Measurements from ENCODE around the gene PROCR.
"Not testable (repeated sequence)": the region's sequence is repeated elsewhere in the genome, so short reads cannot be mapped to it uniquely, and the experiment has no call there.

PROCR gene

DNA sequence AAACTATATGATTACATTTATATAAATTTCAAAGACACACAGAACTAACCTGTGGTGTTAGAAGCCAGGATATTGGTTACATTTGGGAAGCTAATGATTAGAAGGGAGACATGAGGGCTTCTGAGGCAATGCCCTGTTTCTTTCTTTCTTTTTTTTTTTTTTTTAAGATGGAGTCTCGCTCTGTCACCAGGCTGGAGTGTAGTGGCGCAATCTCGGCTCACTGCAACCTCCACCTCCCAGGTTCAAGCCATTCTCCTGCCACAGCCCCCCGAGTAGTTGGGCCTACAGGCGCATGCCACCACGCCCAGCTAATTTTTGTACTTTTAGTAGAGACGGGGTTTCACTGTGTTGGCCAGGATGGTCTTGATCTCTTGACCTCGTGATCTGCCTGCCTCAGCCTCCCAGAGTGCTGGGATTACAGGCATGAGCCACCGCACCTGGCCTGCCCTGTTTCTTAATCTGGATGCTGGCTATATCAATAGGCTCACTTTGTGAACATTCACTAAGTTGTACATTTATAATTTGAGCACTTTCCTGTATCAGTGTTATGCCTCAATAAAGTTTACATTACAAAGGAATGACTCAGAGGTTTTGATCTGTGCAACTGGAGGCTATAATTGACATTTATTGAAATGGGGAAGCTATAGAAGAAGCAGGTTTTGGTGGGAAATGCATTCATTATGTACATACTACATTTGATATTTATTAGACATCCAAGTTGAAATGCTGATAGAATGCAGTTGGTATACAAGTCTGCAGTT, 21.3 kb downstream of the PROCR start:
- DNase-seq, result not testable (repeated sequence)

DNA sequence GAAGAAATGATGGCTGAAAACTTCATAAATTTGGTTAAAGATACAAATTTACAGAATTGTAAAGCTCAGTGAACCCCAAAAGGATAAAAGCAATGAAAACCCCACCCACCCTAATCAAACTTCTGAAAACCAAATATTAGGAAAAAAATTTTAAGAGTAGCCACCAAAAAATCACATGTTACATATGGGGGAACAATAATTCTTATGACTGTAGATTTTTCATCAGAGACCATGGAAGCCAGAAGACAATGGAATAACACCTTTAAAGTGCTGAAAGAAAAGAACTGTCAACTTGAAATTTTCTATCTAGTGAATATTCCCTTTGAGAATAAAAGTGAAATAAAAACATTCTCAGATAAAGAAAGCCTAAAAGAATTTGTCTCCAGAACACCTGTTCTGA, 24.4 kb downstream of the PROCR start:
- no peak for DNase-seq

- DNase-seq, result no peak
These were observed 27.9 kb downstream of the PROCR start for GRCh38 chr20:35199740-35200139.

DNA sequence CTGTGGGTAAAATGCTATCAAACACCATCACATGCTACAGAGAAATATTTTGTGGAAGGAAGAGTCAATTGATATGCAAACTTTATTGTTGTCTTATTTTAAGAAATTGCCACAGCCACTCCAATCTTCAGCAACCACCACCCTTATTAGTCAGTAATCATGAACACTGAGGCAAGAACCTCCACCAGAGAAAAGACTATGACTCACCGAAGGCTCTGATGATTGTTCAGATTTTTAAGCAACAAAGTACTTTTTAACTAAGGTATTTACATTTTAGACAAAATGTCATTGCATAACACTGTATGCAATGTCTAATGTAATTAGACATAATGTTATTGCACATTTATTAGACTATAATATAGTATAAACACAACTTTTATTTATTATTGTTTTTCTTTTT, 28.4 kb downstream of the PROCR start:
- no peak for DNase-seq

DNA sequence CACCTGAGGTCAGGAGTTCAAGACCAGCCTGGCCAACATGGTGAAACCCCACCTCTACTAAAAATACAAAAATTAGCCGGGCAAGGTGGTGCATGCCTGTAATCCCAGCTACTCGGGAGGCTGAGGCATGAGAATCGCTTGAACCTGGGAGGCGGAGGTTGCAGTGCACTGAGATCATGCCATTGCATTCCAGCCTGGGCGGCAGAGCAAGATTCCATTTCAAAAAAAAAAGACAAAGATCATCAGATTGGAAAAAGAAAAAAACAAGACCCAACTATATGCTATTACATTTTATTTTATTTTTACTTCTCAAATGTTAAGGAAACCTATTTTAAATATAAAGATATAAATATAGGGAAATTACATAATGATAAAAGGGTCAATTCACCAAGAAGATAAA, 29.6 kb downstream of the PROCR start:
- not testable (repeated sequence) for DNase-seq

DNA sequence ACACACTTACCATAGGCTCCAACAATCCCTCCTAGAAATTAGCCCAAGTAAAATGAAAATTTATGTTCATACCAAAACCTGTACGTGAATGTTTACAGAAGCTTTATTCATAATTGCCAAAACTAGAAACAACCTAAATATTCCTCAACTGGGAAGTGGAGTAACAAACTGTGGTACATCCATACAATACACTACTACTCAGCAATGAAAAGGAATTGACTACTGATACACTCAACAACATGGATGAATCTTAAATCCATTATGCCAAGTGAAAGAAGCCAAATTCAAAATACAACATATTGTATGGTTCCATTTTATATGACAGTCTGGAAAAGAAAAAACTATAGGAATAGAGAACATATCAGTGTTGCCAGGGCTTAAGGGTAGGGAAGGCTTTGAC, 34.9 kb downstream of the PROCR start:
- no peak for DNase-seq

- peak; percentile 59 for DNase-seq
These were observed 36.2 kb downstream of the PROCR start for GRCh38 chr20:35207950-35208611.

GRCh38 chr20:35215066-35215956, 43.4 kb downstream of the PROCR start:
- no peak for DNase-seq

- no peak for DNase-seq
These were observed 44.7 kb downstream of the PROCR start for GRCh38 chr20:35216541-35216940.

DNA sequence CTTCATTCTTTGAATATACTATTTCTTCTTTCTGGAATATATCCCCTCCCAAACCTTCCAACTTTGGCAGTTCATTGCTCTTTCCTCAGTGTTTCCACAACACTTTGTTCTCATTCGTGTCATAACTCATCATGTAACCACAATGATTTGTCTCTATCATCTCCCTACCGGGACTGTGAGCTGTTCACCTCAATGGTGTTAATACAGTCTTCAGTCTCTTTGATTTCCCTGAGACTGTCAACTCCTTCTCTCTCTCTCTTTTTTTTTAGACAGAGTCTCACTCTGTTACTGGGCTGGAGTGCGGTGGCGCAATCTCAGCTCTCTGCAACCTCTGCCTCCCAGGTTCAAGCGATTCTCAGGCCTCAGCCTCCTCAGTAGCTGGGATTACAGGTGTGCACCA, 52.1 kb downstream of the PROCR start:
- DNase-seq, result no peak

GRCh38 chr20:35224536-35224935, 52.7 kb downstream of the PROCR start:
- no peak for DNase-seq

- DNase-seq, result no peak
These were observed 53.6 kb downstream of the PROCR start for GRCh38 chr20:35225319-35226125.

DNA sequence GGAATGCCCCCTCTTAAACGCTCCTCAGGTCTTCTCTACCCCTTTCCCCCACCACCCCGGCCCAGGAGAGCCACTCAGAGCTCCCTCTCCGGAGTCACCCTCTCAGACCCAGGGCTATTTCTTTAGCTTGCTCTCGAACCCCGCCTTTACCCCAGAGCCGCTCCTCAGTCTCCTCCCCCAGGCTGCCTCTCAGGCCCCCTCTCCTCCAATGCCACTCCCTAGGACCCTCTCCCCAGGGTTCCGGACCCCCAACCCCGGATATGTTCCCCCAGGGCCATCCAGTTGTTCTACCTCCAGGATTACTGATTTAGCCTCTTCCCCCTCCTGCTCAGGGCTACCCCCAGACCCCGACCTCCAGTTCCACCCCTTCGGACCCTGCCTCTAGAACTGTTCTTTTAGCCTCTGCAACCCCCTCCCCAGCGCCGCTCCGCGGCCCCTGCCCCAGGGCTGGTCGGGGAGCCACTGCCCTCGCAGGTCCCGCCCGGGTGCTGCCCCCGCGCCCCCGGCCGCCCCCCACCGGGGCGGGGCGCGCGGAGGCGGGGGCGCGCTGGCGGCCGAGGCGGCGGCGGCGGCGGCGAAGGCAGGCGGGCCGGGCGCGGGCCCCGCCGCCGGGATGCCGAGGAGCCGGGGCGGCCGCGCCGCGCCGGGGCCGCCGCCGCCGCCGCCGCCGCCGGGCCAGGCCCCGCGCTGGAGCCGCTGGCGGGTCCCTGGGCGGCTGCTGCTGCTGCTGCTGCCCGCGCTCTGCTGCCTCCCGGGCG, 54.4 kb downstream of the PROCR start, which contains the start of gene MMP24:
Gene MMP24, plus strand, starts transcription at position 565 of the 758 bp plus-strand sequence. Its CDS starts 49 bp downstream, at position 614.
- DNase-seq, result no peak
